Suprapubic skin (tissue), 4 donors: ENCODE measurements around the gene TTC22. TPM values are rescaled to one million over a fixed set of nuclear protein-coding genes. Genes with fewer than 3 reads are reported as not detected.

Experiments used
- DNase-seq, 2 donors: peaks; one replicate each; pipeline ENCODE4 v3.0.0-alpha.2; 2019; ENCODE audit warnings: low spot score in 2 of 2
- H3K27ac ChIP-seq: fragments of 200-600 bp; sonication (generic); one replicate; pipeline ENCODE4 v1.5.1; 2019
- H3K27me3 ChIP-seq: fragments of 200-600 bp; sonication (generic); one replicate; pipeline ENCODE4 v1.5.1; 2019
- H3K36me3 ChIP-seq: fragments of 200-600 bp; sonication (generic); one replicate; pipeline ENCODE4 v1.5.1; 2019
- H3K4me1 ChIP-seq: fragments of 200-600 bp; sonication (generic); one replicate; pipeline ENCODE4 v1.5.1; 2019
- H3K4me3 ChIP-seq: fragments of 200-600 bp; sonication (generic); one replicate; pipeline ENCODE4 v1.5.1; 2019; ENCODE audit warnings: mild to moderate bottlenecking
- H3K9me3 ChIP-seq: fragments of 200-600 bp; sonication (generic); one replicate; pipeline ENCODE4 v1.5.1; 2019
- EP300 ChIP-seq: sonication (generic); formaldehyde crosslinking; IDR thresholded peaks from one replicate; pipeline ENCODE4 v1.6.1; 2017; ENCODE audit warnings: antibody characterized with exemption
- POLR2A ChIP-seq, 2 donors: fragments of 450-650 bp; IDR thresholded peaks; one replicate each; pipeline ENCODE4 v1.6.1; 2017; ENCODE audit warnings: antibody characterized with exemption in 2 of 2, mild to moderate bottlenecking in 2 of 2, moderate library complexity in 2 of 2
- POLR2AphosphoS5 ChIP-seq, 3 donors: sonication (generic); formaldehyde crosslinking; IDR thresholded peaks; one replicate each; pipeline ENCODE4 v1.6.1; 2017; ENCODE audit warnings: antibody characterized with exemption in 3 of 3
- WGBS: methylation state at CpG from one replicate; pipeline ENCODE4 v1.1.5; 2018; 5-methylcytosine and 5-hydroxymethylcytosine counted together
- total RNA-seq, 4 donors: library from RNA; depleted of rRNA; stranded (reverse); fragments of >200 nt; gene quantifications; one replicate each; pipeline ENCODE4 v1.1.0, GENCODE V29; 2016
- TF ChIP-seq, protein P1 (sequence below), 2 donors: fragments of 200-600 bp in 1 of 2; fragments of 450-650 bp in 1 of 2; sonication (generic) in 1 of 2; IDR thresholded peaks; one replicate each; pipeline ENCODE4 v1.5.1; 2016 to 2019; ENCODE audit warnings: antibody characterized with exemption in 2 of 2, mild to moderate bottlenecking in 1 of 2, moderate library complexity in 1 of 2

TTC22 gene
- total RNA-seq, 4 donors from 2014 or later: 37.4 to 64.0 (median 58.0) TPM

- TF ChIP-seq, protein P1, sequence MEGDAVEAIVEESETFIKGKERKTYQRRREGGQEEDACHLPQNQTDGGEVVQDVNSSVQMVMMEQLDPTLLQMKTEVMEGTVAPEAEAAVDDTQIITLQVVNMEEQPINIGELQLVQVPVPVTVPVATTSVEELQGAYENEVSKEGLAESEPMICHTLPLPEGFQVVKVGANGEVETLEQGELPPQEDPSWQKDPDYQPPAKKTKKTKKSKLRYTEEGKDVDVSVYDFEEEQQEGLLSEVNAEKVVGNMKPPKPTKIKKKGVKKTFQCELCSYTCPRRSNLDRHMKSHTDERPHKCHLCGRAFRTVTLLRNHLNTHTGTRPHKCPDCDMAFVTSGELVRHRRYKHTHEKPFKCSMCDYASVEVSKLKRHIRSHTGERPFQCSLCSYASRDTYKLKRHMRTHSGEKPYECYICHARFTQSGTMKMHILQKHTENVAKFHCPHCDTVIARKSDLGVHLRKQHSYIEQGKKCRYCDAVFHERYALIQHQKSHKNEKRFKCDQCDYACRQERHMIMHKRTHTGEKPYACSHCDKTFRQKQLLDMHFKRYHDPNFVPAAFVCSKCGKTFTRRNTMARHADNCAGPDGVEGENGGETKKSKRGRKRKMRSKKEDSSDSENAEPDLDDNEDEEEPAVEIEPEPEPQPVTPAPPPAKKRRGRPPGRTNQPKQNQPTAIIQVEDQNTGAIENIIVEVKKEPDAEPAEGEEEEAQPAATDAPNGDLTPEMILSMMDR (IDR thresholded peaks at IDR 0.05): no peak
- no peak for TF ChIP-seq POLR2AphosphoS5 (IDR thresholded peaks at IDR 0.05)
- no peak for TF ChIP-seq POLR2A (IDR thresholded peaks at IDR 0.05)
- no peak for TF ChIP-seq EP300
- no peak overlapping the region for H3K27ac ChIP-seq
- no peak overlapping the region for H3K4me3 ChIP-seq
- no peaks in the 10 kb centered on the region for H3K27me3 ChIP-seq
- DNase-seq: peak; percentile 49 to 53
- H3K36me3 ChIP-seq: no peaks in the 10 kb centered on the region
- no peaks in the 10 kb centered on the region for H3K9me3 ChIP-seq
- H3K4me1 ChIP-seq: peaks cover 14% of the 10 kb centered on the region
- WGBS: 70% methylated on average over 6 of the region's 6 CpGs
Measured at GRCh38 chr1:54837002-54837853, 36.1 kb upstream of the TTC22 start.

GRCh38 chr1:54836594-54836993, 35.5 kb upstream of the TTC22 start:
- DNase-seq: peak; percentile 23 to 40
- H3K27ac ChIP-seq: no peak overlapping the region

DNA sequence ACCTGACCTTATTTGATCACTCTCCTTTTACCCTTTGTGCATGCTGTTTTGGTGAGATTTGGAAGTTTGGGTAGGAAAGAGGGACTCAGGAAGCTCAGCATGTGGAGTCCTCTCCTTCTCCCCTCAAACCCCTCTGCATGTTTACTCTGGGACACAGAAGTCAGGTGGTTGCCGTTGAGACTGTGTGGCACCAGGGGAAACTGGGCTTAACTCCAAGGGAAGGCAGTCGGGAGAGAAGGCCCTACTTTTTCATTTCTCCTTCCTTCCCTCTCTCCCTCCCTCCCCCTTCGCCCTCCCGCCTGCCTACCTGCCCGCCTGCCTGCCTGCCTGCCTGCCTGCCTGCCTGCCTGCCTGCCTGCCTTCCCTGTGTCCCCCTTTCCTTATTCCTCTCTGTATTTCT, 34.8 kb upstream of the TTC22 start:
- H3K27ac ChIP-seq: no peak overlapping the region
- TF ChIP-seq EP300 (no peak), POLR2A (IDR thresholded peaks at IDR 0.05) (no peak), POLR2AphosphoS5 (IDR thresholded peaks at IDR 0.05) (no peak)
- TF ChIP-seq, protein P1 (IDR thresholded peaks at IDR 0.05): no peak
- H3K4me3 ChIP-seq: no peak overlapping the region
- DNase-seq: peak; percentile 21 to 48
- H3K36me3 ChIP-seq: no peaks in the 10 kb centered on the region
- WGBS: 60% methylated on average over 5 of the region's 5 CpGs
- no peaks in the 10 kb centered on the region for H3K27me3 ChIP-seq
- H3K9me3 ChIP-seq: no peaks in the 10 kb centered on the region
- peaks cover 14% of the 10 kb centered on the region for H3K4me1 ChIP-seq

More at GRCh38 chr1:54836594-54836993, 35.5 kb upstream of the TTC22 start:
- TF ChIP-seq POLR2A (IDR thresholded peaks at IDR 0.05): no peak
- no peak for TF ChIP-seq EP300
- TF ChIP-seq, protein P1 (IDR thresholded peaks at IDR 0.05): no peak
- TF ChIP-seq POLR2AphosphoS5 (IDR thresholded peaks at IDR 0.05): no peak
- H3K36me3 ChIP-seq: no peaks in the 10 kb centered on the region
- no peak overlapping the region for H3K4me3 ChIP-seq
- H3K27me3 ChIP-seq: no peaks in the 10 kb centered on the region
- 76% methylated on average over 8 of the region's 8 CpGs for WGBS
- no peaks in the 10 kb centered on the region for H3K9me3 ChIP-seq
- peaks cover 14% of the 10 kb centered on the region for H3K4me1 ChIP-seq

- Histone ChIP-seq H3K4me1 (peaks cover 14% of the 10 kb centered on the region), H3K27ac (no peak overlapping the region), H3K4me3 (no peak overlapping the region), H3K27me3 (no peaks in the 10 kb centered on the region), H3K9me3 (no peaks in the 10 kb centered on the region), H3K36me3 (no peaks in the 10 kb centered on the region)
- DNase-seq: peak; percentile 11 to 26
- WGBS: 71% methylated on average over 6 of the region's 6 CpGs
- TF ChIP-seq, protein P1 (IDR thresholded peaks at IDR 0.05): no peak
- TF ChIP-seq POLR2A (IDR thresholded peaks at IDR 0.05) (no peak), POLR2AphosphoS5 (IDR thresholded peaks at IDR 0.05) (no peak), EP300 (no peak)
Measured at GRCh38 chr1:54835131-54835898, 34.2 kb upstream of the TTC22 start.
